Measurements from ENCODE around the gene LMNA. TPM values are rescaled to one million over a fixed set of nuclear protein-coding genes. Genes with fewer than 3 reads are reported as not detected.

The LMNA gene
- total RNA-seq, 2 experiments from 2014 or later, result 6.5 to 14.3 TPM

GRCh38 chr1:156089704-156090103, 24.8 kb upstream of the LMNA start:
- POLR2A ChIA-PET, result interaction anchor here (0.7 to 1.8 kb wide), 4 partner anchors 38 to 861 kb away, joined by 3 to 5 read pairs (median 4); partner anchors contain the start of gene SMG5
- H3K4me2 ChIP-seq (ENCODE audit: low read length), result peak overlapping the region; percentile 73
- intact Hi-C loops (cut with micrococcal nuclease; ENCODE audit: unreplicated experiment), result loop anchor here (1.0 to 5.0 kb wide), 3 partner anchors 41 to 138 kb away; partner anchors contain the start of gene PMF1
- peak overlapping the region; percentile 3; the same call in 1 of the 2 replicates for H2AFZ ChIP-seq (ENCODE audit: low read length)
- no peaks in the 10 kb centered on the region for H3K9me2 ChIP-seq (ENCODE audit: insufficient read depth, low read length)
- CTCF ChIA-PET (ENCODE audit: unreplicated experiment), result interaction anchor here (0.6 to 1.0 kb wide), 2 partner anchors 38 to 206 kb away, joined by 3 to 8 read pairs; no protein-coding TSS in a partner anchor
- no peak overlapping the region for H3K27ac ChIP-seq (ENCODE audit: low read depth, low read length, poor library complexity, severe bottlenecking)
- H3K4me1 ChIP-seq (ENCODE audit: insufficient read depth, low read length, poor library complexity, severe bottlenecking), result peaks cover 17% of the 10 kb centered on the region
- no peaks in the 10 kb centered on the region for H3K9me3 ChIP-seq (ENCODE audit: low read length)
- no peaks in the 10 kb centered on the region for H3K79me2 ChIP-seq (ENCODE audit: insufficient read depth, low read depth, low read length)
- no peaks in the 10 kb centered on the region for H3K36me3 ChIP-seq (ENCODE audit: insufficient read depth, low read length)
- H3K4me3 ChIP-seq (ENCODE audit: low read depth, low read length, poor library complexity, severe bottlenecking), result peak overlapping the region; percentile 37
- peak; percentile 77 for DNase-seq (ENCODE audit: low spot score)
- TF ChIP-seq EZH2phosphoT487 (IDR thresholded peaks at IDR 0.05; ENCODE audit: borderline replicate concordance, low read depth, low read length) (no peak), CTCF (conservative IDR thresholded peaks at IDR 0.05; ENCODE audit: low read length) (no peak)
- BruUV-seq (replicated peaks), result no TSS peak
- no peaks in the 10 kb centered on the region for H4K20me1 ChIP-seq (ENCODE audit: insufficient read depth, low read length)

- Histone ChIP-seq H3K4me2 (ENCODE audit: low read length) (peak overlapping the region; percentile 73), H3K27ac (ENCODE audit: low read depth, low read length, poor library complexity, severe bottlenecking) (peak overlapping the region; percentile 3), H2AFZ (ENCODE audit: low read length) (peak overlapping the region; percentile 3; the same call in 1 of the 2 replicates), H3K4me3 (ENCODE audit: low read depth, low read length, poor library complexity, severe bottlenecking) (peak overlapping the region; percentile 37), H3K4me1 (ENCODE audit: insufficient read depth, low read length, poor library complexity, severe bottlenecking) (peaks cover 15% of the 10 kb centered on the region), H3K36me3 (ENCODE audit: insufficient read depth, low read length) (no peaks in the 10 kb centered on the region), H3K9me2 (ENCODE audit: insufficient read depth, low read length) (no peaks in the 10 kb centered on the region), H3K79me2 (ENCODE audit: insufficient read depth, low read depth, low read length) (no peaks in the 10 kb centered on the region), H4K20me1 (ENCODE audit: insufficient read depth, low read length) (no peaks in the 10 kb centered on the region), H3K9me3 (ENCODE audit: low read length) (no peaks in the 10 kb centered on the region)
- CTCF ChIA-PET (ENCODE audit: unreplicated experiment), result interaction anchor here (0.6 to 1.0 kb wide), 3 partner anchors 36 to 206 kb away, joined by 3 to 8 read pairs (median 5); no protein-coding TSS in a partner anchor
- TF ChIP-seq EZH2phosphoT487 (IDR thresholded peaks at IDR 0.05; ENCODE audit: borderline replicate concordance, low read depth, low read length) (no peak), CTCF (conservative IDR thresholded peaks at IDR 0.05; ENCODE audit: low read length) (no peak)
- POLR2A ChIA-PET, result interaction anchor here (1.0 to 1.8 kb wide), 3 partner anchors 38 to 273 kb away, joined by 3 to 5 read pairs (median 4); partner anchors contain the start of gene SMG5
- no TSS peak for BruUV-seq (replicated peaks)
- no peak for DNase-seq (ENCODE audit: low spot score)
- intact Hi-C loops (cut with micrococcal nuclease; ENCODE audit: unreplicated experiment), result loop anchor here (1.0 to 5.0 kb wide), 3 partner anchors 40 to 137 kb away; partner anchors contain the start of gene PMF1
These were observed 24.2 kb upstream of the LMNA start for GRCh38 chr1:156090138-156090839.

Measured in OCI-LY7 (cell line).